ENCODE measurements around the gene APRT.

DNA sequence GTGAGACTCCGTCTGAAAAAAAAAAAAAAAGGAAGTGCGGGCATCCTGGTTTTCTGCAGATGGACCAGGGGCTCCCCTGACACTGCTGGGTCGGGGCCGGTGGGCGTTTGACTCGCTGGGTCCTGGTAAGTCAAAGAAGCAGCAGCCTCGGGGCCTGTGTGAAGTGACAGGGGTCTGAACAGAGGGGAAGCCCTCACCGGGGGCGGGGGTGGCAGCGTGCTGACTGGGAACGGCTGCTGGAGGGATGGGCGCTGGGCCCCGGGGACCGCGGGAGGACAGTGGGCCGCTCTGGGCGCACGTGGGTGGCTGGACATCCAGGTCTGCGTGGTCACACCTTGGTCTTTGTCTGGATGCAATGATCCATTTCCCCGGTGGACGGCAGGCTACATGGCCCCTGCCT is 36.8 kb upstream of the APRT start:
- no peak for TF ChIP-seq ZFX (IDR thresholded peaks at IDR 0.05; ENCODE audit: borderline replicate concordance)
- TF ChIP-seq, protein P1, sequence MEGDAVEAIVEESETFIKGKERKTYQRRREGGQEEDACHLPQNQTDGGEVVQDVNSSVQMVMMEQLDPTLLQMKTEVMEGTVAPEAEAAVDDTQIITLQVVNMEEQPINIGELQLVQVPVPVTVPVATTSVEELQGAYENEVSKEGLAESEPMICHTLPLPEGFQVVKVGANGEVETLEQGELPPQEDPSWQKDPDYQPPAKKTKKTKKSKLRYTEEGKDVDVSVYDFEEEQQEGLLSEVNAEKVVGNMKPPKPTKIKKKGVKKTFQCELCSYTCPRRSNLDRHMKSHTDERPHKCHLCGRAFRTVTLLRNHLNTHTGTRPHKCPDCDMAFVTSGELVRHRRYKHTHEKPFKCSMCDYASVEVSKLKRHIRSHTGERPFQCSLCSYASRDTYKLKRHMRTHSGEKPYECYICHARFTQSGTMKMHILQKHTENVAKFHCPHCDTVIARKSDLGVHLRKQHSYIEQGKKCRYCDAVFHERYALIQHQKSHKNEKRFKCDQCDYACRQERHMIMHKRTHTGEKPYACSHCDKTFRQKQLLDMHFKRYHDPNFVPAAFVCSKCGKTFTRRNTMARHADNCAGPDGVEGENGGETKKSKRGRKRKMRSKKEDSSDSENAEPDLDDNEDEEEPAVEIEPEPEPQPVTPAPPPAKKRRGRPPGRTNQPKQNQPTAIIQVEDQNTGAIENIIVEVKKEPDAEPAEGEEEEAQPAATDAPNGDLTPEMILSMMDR (IDR thresholded peaks at IDR 0.05) = no peak

Measured in 22Rv1 (cell line).